Keratinocyte (primary cell): ENCODE results near the gene RRP1. TPM values are rescaled to one million over a fixed set of nuclear protein-coding genes. Genes with fewer than 3 reads are reported as not detected.

Source experiments
- DNase-seq: peaks from one replicate; pipeline ENCODE4 v3.0.0-alpha.2; 2011; ENCODE audit warnings: low read depth, missing footprints, low spot score
- FAIRE-seq: peaks from 2 replicates; lab custom pipeline; 2011; peaks lifted over from hg19 to GRCh38; lab: Jason Lieb, UNC
- H2AFZ ChIP-seq: 2 replicates; pipeline ENCODE4 v1.6.0; 2012; ENCODE audit warnings: low read length, control low read depth, inconsistent platforms; ENCODE audit not compliant: control insufficient read depth
- H3K27ac ChIP-seq: 2 replicates; pipeline ENCODE4 v1.5.1; 2011; ENCODE audit warnings: low read length; ENCODE audit not compliant: control insufficient read depth, insufficient read depth
- H3K27me3 ChIP-seq: 3 replicates; pipeline ENCODE4 v1.6.0; 2011; ENCODE audit warnings: low read length; ENCODE audit not compliant: control insufficient read depth, insufficient read depth; ENCODE audit errors: extremely low read depth
- H3K36me3 ChIP-seq, 2 experiments: 2 replicates in 1 of 2; 3 replicates in 1 of 2; pipeline ENCODE4 v1.5.1; 2011; ENCODE audit warnings: low read length in 2 of 2, mild to moderate bottlenecking in 1 of 2; ENCODE audit not compliant: control insufficient read depth in 2 of 2, insufficient read depth in 2 of 2; ENCODE audit errors: extremely low read depth in 1 of 2
- H3K4me1 ChIP-seq: 3 replicates; pipeline ENCODE4 v1.5.1; 2011; ENCODE audit warnings: low read length; ENCODE audit not compliant: control insufficient read depth, insufficient read depth; ENCODE audit errors: extremely low read depth
- H3K4me2 ChIP-seq: 3 replicates; pipeline ENCODE4 v1.6.0; 2011; ENCODE audit warnings: low read depth, low read length; ENCODE audit not compliant: control insufficient read depth, insufficient read depth; ENCODE audit errors: extremely low read depth
- H3K4me3 ChIP-seq, 3 experiments: fragments of 200-600 bp in 1 of 3; sonication (generic) in 1 of 3; 2 replicates in 2 of 3; 3 replicates in 1 of 3; pipeline ENCODE4 v1.5.1; 2011 to 2016; ENCODE audit warnings: low read length in 3 of 3, mild to moderate bottlenecking in 3 of 3, control low read depth in 2 of 3, inconsistent platforms in 1 of 3, low read depth in 1 of 3, mixed read lengths in 1 of 3, mixed run types in 1 of 3, moderate library complexity in 1 of 3; ENCODE audit not compliant: control insufficient read depth in 2 of 3, insufficient read depth in 2 of 3; ENCODE audit errors: extremely low read depth in 1 of 3
- H3K79me2 ChIP-seq: 2 replicates; pipeline ENCODE4 v1.6.0; 2012; ENCODE audit warnings: low read length; ENCODE audit not compliant: control insufficient read depth, insufficient read depth
- H3K9ac ChIP-seq: 3 replicates; pipeline ENCODE4 v1.6.0; 2011; ENCODE audit warnings: low read length; ENCODE audit not compliant: control insufficient read depth, insufficient read depth; ENCODE audit errors: extremely low read depth
- H3K9me1 ChIP-seq: 3 replicates; pipeline ENCODE4 v1.6.0; 2011; ENCODE audit warnings: low read length; ENCODE audit not compliant: control insufficient read depth, insufficient read depth; ENCODE audit errors: extremely low read depth
- H3K9me3 ChIP-seq: 2 replicates; pipeline ENCODE4 v1.5.1; 2012; ENCODE audit warnings: low read depth, low read length; ENCODE audit not compliant: control insufficient read depth
- H4K20me1 ChIP-seq: 3 replicates; pipeline ENCODE4 v1.6.0; 2011; ENCODE audit warnings: low read length; ENCODE audit not compliant: control insufficient read depth, insufficient read depth; ENCODE audit errors: extremely low read depth
- CTCF ChIP-seq, 3 experiments: IDR thresholded peaks in 1 of 3; conservative IDR thresholded peaks in 1 of 3; optimal IDR thresholded peaks in 1 of 3; 2 replicates in 2 of 3; 3 replicates in 1 of 3; pipeline versions ENCODE3 to v1.5.1; 2011; ENCODE audit warnings: low read length in 3 of 3, mild to moderate bottlenecking in 3 of 3, moderate library complexity in 2 of 3, control low read depth in 1 of 3, inconsistent platforms in 1 of 3; ENCODE audit not compliant: insufficient read depth in 2 of 3; ENCODE audit errors: extremely low read depth in 1 of 3
- EZH2 ChIP-seq: IDR thresholded peaks from one replicate; pipeline ENCODE4 v1.6.1; 2012; ENCODE audit warnings: inconsistent platforms, mild to moderate bottlenecking, low read length, moderate library complexity
- dilution Hi-C: fragments of 300-500 bp; cut with MboI; formaldehyde crosslinking; loops from one replicate; pipeline ENCODE4 v1.7.0; 2020; ENCODE audit warnings: low sequenced_read_pairs; ENCODE audit not compliant: extremely low pct_ligation_motif_present
- polyA plus RNA-seq, 5 experiments: library from polyadenylated mRNA; depleted of rRNA in 3 of 5; stranded (reverse) in 3 of 5; stranded (forward) in 1 of 5; unstranded in 1 of 5; fragments of >200 nt; gene quantifications; 1 replicate in 1 of 5; 2 replicates in 3 of 5; 3 replicates in 1 of 5; pipeline versions ENCODE4 v1.2.1 to v1.2.3, GENCODE V29; 2011 to 2012; ENCODE audit warnings: missing spikeins in 2 of 5, low read depth in 1 of 5, low replicate concordance in 1 of 5

RRP1 gene
- polyA plus RNA-seq, 1 donor (not counting 4 experiments of a cell fraction or from before 2014, with no cell fraction given) = 25.0 TPM

GRCh38 chr21:43827015-43827611 is 37.7 kb downstream of the RRP1 start:
- Histone ChIP-seq H3K9me1 (no peaks in the 10 kb centered on the region), H3K4me1 (peaks cover 4% of the 10 kb centered on the region), H3K4me2 (no peak overlapping the region), H3K27ac (no peak overlapping the region), H4K20me1 (no peaks in the 10 kb centered on the region), H3K4me3 (no peak overlapping the region), H3K9ac (no peak overlapping the region), H3K36me3 (no peaks in the 10 kb centered on the region), H3K9me3 (no peaks in the 10 kb centered on the region), H3K79me2 (no peaks in the 10 kb centered on the region), H2AFZ (no peak overlapping the region), H3K27me3 (peaks cover 22% of the 10 kb centered on the region)
- FAIRE-seq (no peak), DNase-seq (no peak)
- TF ChIP-seq CTCF (optimal IDR thresholded peaks at IDR 0.05 in 1 of 3, IDR thresholded peaks at IDR 0.05 in 1 of 3, conservative IDR thresholded peaks at IDR 0.05 in 1 of 3; ENCODE audit: extremely low read depth in 1 of 3, insufficient read depth in 2 of 3, low read length in 3 of 3) = no peak
- no peak for TF ChIP-seq EZH2
- dilution Hi-C loops = no loop called here

GRCh38 chr21:43829161-43829560 is 39.8 kb downstream of the RRP1 start:
- Histone ChIP-seq H3K4me1 (peaks cover 4% of the 10 kb centered on the region), H3K4me2 (no peak overlapping the region), H3K27ac (no peak overlapping the region), H3K27me3 (peaks cover 22% of the 10 kb centered on the region), H3K36me3 (no peaks in the 10 kb centered on the region), H3K79me2 (no peaks in the 10 kb centered on the region), H4K20me1 (no peaks in the 10 kb centered on the region), H2AFZ (no peak overlapping the region), H3K9me1 (no peaks in the 10 kb centered on the region), H3K4me3 (no peak overlapping the region), H3K9me3 (no peaks in the 10 kb centered on the region), H3K9ac (no peak overlapping the region)
- DNase-seq (no peak), FAIRE-seq (no peak)
- dilution Hi-C loops = no loop called here
- TF ChIP-seq CTCF (optimal IDR thresholded peaks at IDR 0.05 in 1 of 3, IDR thresholded peaks at IDR 0.05 in 1 of 3, conservative IDR thresholded peaks at IDR 0.05 in 1 of 3; ENCODE audit: extremely low read depth in 1 of 3, insufficient read depth in 2 of 3, low read length in 3 of 3) = no peak
